HG03135 (cell line): ENCODE data around the gene GNG13.
"Not testable (repeated sequence)": the region's sequence is repeated elsewhere in the genome, so short reads cannot be mapped to it uniquely, and the experiment has no call there.

Source experiments
- ATAC-seq: cut with Tn5 transposase; IDR thresholded peaks from one replicate; pipeline ENCODE4 v1.9.1; 2021; ENCODE audit warnings: mild to moderate bottlenecking, moderate library complexity; ENCODE audit not compliant: unreplicated experiment

GNG13 gene

GRCh38 chr16:799948-800833, at the start of gene GNG13:
Gene GNG13, minus strand, starts transcription at chr16:800734. Its CDS starts 1,657 bp downstream, at chr16:799077.
- ATAC-seq, result no peak

GRCh38 chr16:848510-849253, 48.1 kb upstream of the GNG13 start:
- no peak for ATAC-seq

- no peak for ATAC-seq
Observed at GRCh38 chr16:847681-848445, 47.3 kb upstream of the GNG13 start.

GRCh38 chr16:847151-847550, 46.6 kb upstream of the GNG13 start:
- ATAC-seq, result no peak

GRCh38 chr16:845351-845745, 44.8 kb upstream of the GNG13 start:
- no peak for ATAC-seq

GRCh38 chr16:844638-845350, 44.3 kb upstream of the GNG13 start:
- no peak for ATAC-seq

GRCh38 chr16:843771-844170, 43.2 kb upstream of the GNG13 start:
- ATAC-seq, result no peak

GRCh38 chr16:842711-843560, 42.4 kb upstream of the GNG13 start:
- ATAC-seq, result no peak

GRCh38 chr16:842061-842476, 41.5 kb upstream of the GNG13 start:
- ATAC-seq, result no peak

- ATAC-seq, result no peak
Observed at GRCh38 chr16:841455-842060, 41.0 kb upstream of the GNG13 start.

- ATAC-seq, result no peak
Observed at GRCh38 chr16:840561-841454, 40.3 kb upstream of the GNG13 start.

- ATAC-seq, result no peak
Observed at GRCh38 chr16:839643-840408, 39.3 kb upstream of the GNG13 start.

GRCh38 chr16:838741-839140, 38.2 kb upstream of the GNG13 start:
- ATAC-seq, result no peak

GRCh38 chr16:836822-837221, 36.3 kb upstream of the GNG13 start:
- not testable (repeated sequence) for ATAC-seq

GRCh38 chr16:836221-836620, 35.7 kb upstream of the GNG13 start:
- no peak for ATAC-seq

GRCh38 chr16:835373-835772, 34.8 kb upstream of the GNG13 start:
- no peak for ATAC-seq

GRCh38 chr16:833411-833810, 32.9 kb upstream of the GNG13 start:
- no peak for ATAC-seq
